Breast epithelium (tissue), 3 donors: Measurements from ENCODE around the gene ILDR2.

Experiments
- CTCF ChIP-seq, 3 donors: fragments of 450-650 bp; IDR thresholded peaks; one replicate each; pipeline ENCODE4 v1.5.1; 2016 to 2017; ENCODE audit warnings: antibody characterized with exemption in 3 of 3, mild to moderate bottlenecking in 3 of 3, moderate library complexity in 3 of 3
- POLR2A ChIP-seq: fragments of 450-650 bp; IDR thresholded peaks from one replicate; pipeline ENCODE4 v1.6.1; 2016; ENCODE audit warnings: antibody characterized with exemption, mild to moderate bottlenecking, moderate library complexity
- POLR2AphosphoS5 ChIP-seq, 3 donors: sonication (generic); formaldehyde crosslinking; IDR thresholded peaks; one replicate each; pipeline ENCODE4 v1.6.1; 2017; ENCODE audit warnings: antibody characterized with exemption in 3 of 3

GRCh38 chr1:166875734-166876539 is 99.4 kb downstream of the ILDR2 start, which contains the start of gene TADA1:
- no peak for TF ChIP-seq CTCF (IDR thresholded peaks at IDR 0.05)
- peak in 2 of 3 donors; percentile 48 to 74 for TF ChIP-seq POLR2AphosphoS5 (IDR thresholded peaks at IDR 0.05)
- TF ChIP-seq POLR2A: no peak
